PC-9 (cell line): ENCODE results near the gene ELF2.

Source experiments
- CTCF ChIP-seq: fragments of 200-600 bp; sonication (generic); conservative IDR thresholded peaks from 2 replicates; pipeline ENCODE4 v1.6.1; 2017; ENCODE audit warnings: mixed run types, antibody characterized with exemption, mild to moderate bottlenecking, moderate library complexity
- EZH2 ChIP-seq: fragments of 200-600 bp; sonication (generic); IDR thresholded peaks from 2 replicates; pipeline ENCODE4 v1.8.0; 2017; ENCODE audit warnings: antibody characterized with exemption, low read depth

GRCh38 chr4:139152249-139152648, 24.8 kb downstream of the ELF2 start:
- TF ChIP-seq CTCF (no peak), EZH2 (no peak)
